Ascending aorta (tissue), 2 donors: ENCODE measurements around the gene SLC39A7. TPM values are rescaled to one million over a fixed set of nuclear protein-coding genes. Genes with fewer than 3 reads are reported as not detected.
A peak's percentile ranks its signal among the peaks of the same experiment; 100 is the strongest.

ENCODE experiments used
- DNase-seq, 2 donors: peaks; one replicate each; pipeline ENCODE4 v3.0.0-alpha.2; 2019; ENCODE audit warnings: low spot score in 2 of 2
- H3K27ac ChIP-seq, 2 donors: fragments of 200-600 bp; sonication (generic); one replicate each; pipeline ENCODE4 v1.5.1; 2016 to 2017; ENCODE audit warnings: mild to moderate bottlenecking in 1 of 2
- H3K27me3 ChIP-seq: fragments of 200-600 bp; sonication (generic); one replicate; pipeline ENCODE4 v1.5.1; 2017
- H3K36me3 ChIP-seq, 2 donors: fragments of 200-600 bp; sonication (generic); one replicate each; pipeline ENCODE4 v1.5.1; 2016
- H3K4me1 ChIP-seq, 2 donors: fragments of 200-600 bp; sonication (generic); one replicate each; pipeline ENCODE4 v1.5.1; 2016 to 2017; ENCODE audit warnings: mild to moderate bottlenecking in 1 of 2
- H3K4me3 ChIP-seq, 2 donors: fragments of 200-600 bp; sonication (generic); one replicate each; pipeline ENCODE4 v1.5.1; 2016 to 2017; ENCODE audit warnings: mild to moderate bottlenecking in 1 of 2
- H3K9me3 ChIP-seq, 2 donors: fragments of 200-600 bp; sonication (generic); one replicate each; pipeline ENCODE4 v1.5.1; 2016
- CTCF ChIP-seq, 3 experiments: fragments of 200-600 bp in 2 of 3; fragments of 450-650 bp in 1 of 3; sonication (generic) in 2 of 3; IDR thresholded peaks; one replicate each; pipeline ENCODE4 v1.5.1; 2016 to 2019; ENCODE audit warnings: antibody characterized with exemption in 3 of 3, mild to moderate bottlenecking in 1 of 3, moderate library complexity in 1 of 3
- intact Hi-C: fragments of 100-400 bp; cut with DNase I; formaldehyde crosslinking; loops from one replicate; pipeline ENCODE4 v1.15.1; 2023
- total RNA-seq: library from RNA; depleted of rRNA; stranded (reverse); fragments of >200 nt; gene quantifications from one replicate; pipeline ENCODE4 v1.1.0, GENCODE V29; 2016

SLC39A7 gene
- total RNA-seq, 1 donor from 2014 or later = 59.7 TPM

- intact Hi-C loops = loop anchor here (1.0 to 5.0 kb wide), 6 partner anchors 87 to 406 kb away; partner anchors contain the start of gene PSMB8
- no peaks in the 10 kb centered on the region for H3K9me3 ChIP-seq
- H3K27me3 ChIP-seq = no peaks in the 10 kb centered on the region
- peaks cover 4 to 23% of the 10 kb centered on the region in 2 donors for H3K4me1 ChIP-seq
- TF ChIP-seq CTCF (IDR thresholded peaks at IDR 0.05) = peak; percentile 93 to 99 (median 95)
- peak; percentile 59 to 93 for DNase-seq
- H3K27ac ChIP-seq = peak overlapping the region; percentile 90 to 93
- H3K36me3 ChIP-seq = peaks cover 0 to 7% of the 10 kb centered on the region in 2 donors
- peak overlapping the region; percentile 69 for H3K4me3 ChIP-seq
Measured at GRCh38 chr6:33247977-33248642, 47.4 kb downstream of the SLC39A7 start.

- no peak for TF ChIP-seq CTCF (IDR thresholded peaks at IDR 0.05)
- peaks cover 0 to 7% of the 10 kb centered on the region in 2 donors for H3K36me3 ChIP-seq
- H3K4me1 ChIP-seq = peaks cover 4 to 23% of the 10 kb centered on the region in 2 donors
- peak overlapping the region; percentile 69 for H3K4me3 ChIP-seq
- H3K27ac ChIP-seq = peak overlapping the region; percentile 90 to 93
- intact Hi-C loops = loop anchor here (1.0 to 5.0 kb wide), 6 partner anchors 87 to 406 kb away; partner anchors contain the start of gene PSMB8
- H3K9me3 ChIP-seq = no peaks in the 10 kb centered on the region
- no peak for DNase-seq
- H3K27me3 ChIP-seq = no peaks in the 10 kb centered on the region
Measured at GRCh38 chr6:33248643-33248931, 47.9 kb downstream of the SLC39A7 start.

GRCh38 chr6:33248932-33249731 lies 48.5 kb downstream of the SLC39A7 start:
- peak overlapping the region; percentile 69 for H3K4me3 ChIP-seq
- peaks cover 0 to 7% of the 10 kb centered on the region in 2 donors for H3K36me3 ChIP-seq
- intact Hi-C loops = loop anchor here (1.0 to 5.0 kb wide), 9 partner anchors 22 to 407 kb away; partner anchors contain the start of genes PSMB8, RING1, RXRB and SLC39A7
- no peaks in the 10 kb centered on the region for H3K9me3 ChIP-seq
- H3K27ac ChIP-seq = peak overlapping the region; percentile 93 to 94
- peaks cover 4 to 23% of the 10 kb centered on the region in 2 donors for H3K4me1 ChIP-seq
- no peaks in the 10 kb centered on the region for H3K27me3 ChIP-seq
- peak; percentile 97 to 99 for DNase-seq
- no peak for TF ChIP-seq CTCF (IDR thresholded peaks at IDR 0.05)

GRCh38 chr6:33249732-33250630 lies 49.3 kb downstream of the SLC39A7 start:
- peak in 1 of 2 donors; percentile 62 for DNase-seq
- peaks cover 4 to 23% of the 10 kb centered on the region in 2 donors for H3K4me1 ChIP-seq
- no peaks in the 10 kb centered on the region for H3K27me3 ChIP-seq
- H3K27ac ChIP-seq = peak overlapping the region; percentile 93 to 94
- peak overlapping the region; percentile 69 for H3K4me3 ChIP-seq
- no peak for TF ChIP-seq CTCF (IDR thresholded peaks at IDR 0.05)
- no peaks in the 10 kb centered on the region for H3K9me3 ChIP-seq
- intact Hi-C loops = loop anchor here (1.0 to 5.0 kb wide), 7 partner anchors 21 to 408 kb away; partner anchors contain the start of genes PSMB8, RING1, RXRB and SLC39A7
- H3K36me3 ChIP-seq = peaks cover 0 to 7% of the 10 kb centered on the region in 2 donors

- no peak for TF ChIP-seq CTCF (IDR thresholded peaks at IDR 0.05)
- peak in 1 of 2 donors; percentile 58 for DNase-seq
- Histone ChIP-seq H3K36me3 (peaks cover 0 to 7% of the 10 kb centered on the region in 2 donors), H3K9me3 (no peaks in the 10 kb centered on the region), H3K4me1 (peaks cover 4 to 23% of the 10 kb centered on the region in 2 donors), H3K27me3 (no peaks in the 10 kb centered on the region), H3K4me3 (peak overlapping the region; percentile 69), H3K27ac (peak overlapping the region; percentile 93 to 94)
- intact Hi-C loops = no loop called here
Measured at GRCh38 chr6:33250731-33251130, 50.1 kb downstream of the SLC39A7 start.
